ENCODE measurements around the gene LY6G5B.

LY6G5B gene

DNA sequence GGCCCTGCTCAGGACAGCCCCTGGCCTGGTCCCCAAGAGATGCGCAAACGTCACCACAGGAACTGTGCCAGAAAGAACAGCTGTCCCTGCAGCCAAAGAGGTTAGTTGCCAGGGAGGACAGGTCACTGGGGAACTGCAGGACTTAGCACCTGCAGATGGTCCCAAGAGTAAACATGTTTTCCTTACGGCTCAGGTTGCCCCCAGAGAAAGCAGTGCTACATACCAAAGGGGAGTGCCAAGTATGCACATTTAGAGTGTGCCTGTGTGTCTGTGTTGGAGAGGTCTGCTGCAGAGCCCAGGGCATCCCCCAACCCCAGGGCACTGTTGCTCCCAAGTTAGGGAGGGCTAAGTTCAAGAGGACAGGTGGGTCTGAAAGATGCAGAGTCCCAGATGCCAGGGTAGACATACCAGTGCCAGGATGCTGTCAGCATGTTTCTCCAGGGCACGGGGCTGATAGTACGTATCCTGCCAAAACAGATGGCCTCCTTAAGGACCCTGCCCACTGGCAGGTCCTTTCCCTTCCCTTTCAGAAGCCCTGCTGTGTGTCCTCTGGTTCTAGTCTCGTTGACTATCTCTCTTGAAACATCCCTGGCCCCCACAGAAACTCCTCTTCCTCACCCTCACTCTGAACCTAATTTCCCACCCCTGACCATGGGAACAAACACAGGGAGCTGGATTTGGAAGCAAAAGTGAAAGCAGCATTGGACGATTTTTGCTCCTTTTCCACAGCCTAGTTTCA lies 32.1 kb downstream of the LY6G5B start:
- H3K9ac ChIP-seq (ENCODE audit: low read depth, low read length, poor library complexity), result peak overlapping the region; percentile 78
- no peak overlapping the region for H2BK12ac ChIP-seq (ENCODE audit: low read length)
- no peak overlapping the region for H4K91ac ChIP-seq (ENCODE audit: low read depth, low read length, poor library complexity)
- H3K4ac ChIP-seq (ENCODE audit: low read length), result no peak overlapping the region
- H2AK5ac ChIP-seq (ENCODE audit: low read depth, low read length), result no peak overlapping the region
- H3K9me3 ChIP-seq (replicated peaks in 1 of 2; ENCODE audit: control insufficient read depth in 2 of 2, insufficient read depth in 1 of 2, low read depth in 1 of 2, low read length in 2 of 2), result no peaks in the 10 kb centered on the region
- no CpG with 5 or more reads among the region's 7 CpGs for WGBS, 2 donors (ENCODE audit: extremely low coverage in 2 of 2, insufficient read length in 2 of 2, insufficient replicate concordance in 1 of 2)
- peaks cover 6 to 7% of the 10 kb centered on the region in 2 donors for H3K4me1 ChIP-seq (ENCODE audit: control insufficient read depth in 2 of 2, insufficient read depth in 1 of 2, low read depth in 1 of 2, low read length in 2 of 2)
- H2BK15ac ChIP-seq (ENCODE audit: low read length), result no peak overlapping the region
- DNase-seq (ENCODE audit: low spot score), result no peak
- H3K4me2 ChIP-seq (ENCODE audit: insufficient read depth, low read length, poor library complexity, severe bottlenecking), result peak overlapping the region; percentile 75
- peak overlapping the region; percentile 6 for H3K23ac ChIP-seq (ENCODE audit: low read depth, low read length, poor library complexity)
- H3K27ac ChIP-seq (replicated peaks; ENCODE audit: low read length), result no peak overlapping the region
- peak overlapping the region; percentile 88 for H2AFZ ChIP-seq (ENCODE audit: low read length)
- no peak overlapping the region for H2BK5ac ChIP-seq (ENCODE audit: low read length)
- H3K14ac ChIP-seq (ENCODE audit: low read length), result no peak overlapping the region
- H3K4me3 ChIP-seq (ENCODE audit: low read length in 2 of 2), result peak overlapping the region; percentile 77 to 88
- H2BK120ac ChIP-seq (ENCODE audit: low read depth, low read length), result no peak overlapping the region
- H3K18ac ChIP-seq (ENCODE audit: low read length), result no peak overlapping the region
- peaks cover 3% of the 10 kb centered on the region for H3K79me1 ChIP-seq (ENCODE audit: low read depth, low read length)
- H4K8ac ChIP-seq (ENCODE audit: low read depth, low read length), result no peak overlapping the region
- peaks cover 8 to 45% of the 10 kb centered on the region in 2 donors for H3K36me3 ChIP-seq (replicated peaks in 1 of 2; ENCODE audit: control insufficient read depth in 2 of 2, insufficient read depth in 2 of 2, low read length in 2 of 2)
- H3K27me3 ChIP-seq (ENCODE audit: control insufficient read depth in 3 of 3, insufficient read depth in 3 of 3, low read depth in 1 of 3, low read length in 3 of 3), result no peaks in the 10 kb centered on the region

- Histone ChIP-seq H3K23ac (ENCODE audit: low read depth, low read length, poor library complexity) (no peak overlapping the region), H3K4me2 (ENCODE audit: insufficient read depth, low read length, poor library complexity, severe bottlenecking) (peak overlapping the region; percentile 75), H2BK5ac (ENCODE audit: low read length) (no peak overlapping the region), H4K8ac (ENCODE audit: low read depth, low read length) (no peak overlapping the region), H2AFZ (ENCODE audit: low read length) (peak overlapping the region; percentile 88), H2AK5ac (ENCODE audit: low read depth, low read length) (no peak overlapping the region), H2BK12ac (ENCODE audit: low read length) (no peak overlapping the region), H3K9ac (ENCODE audit: low read depth, low read length, poor library complexity) (peak overlapping the region; percentile 51), H3K9me3 (replicated peaks in 1 of 2; ENCODE audit: control insufficient read depth in 2 of 2, insufficient read depth in 1 of 2, low read depth in 1 of 2, low read length in 2 of 2) (no peaks in the 10 kb centered on the region), H2BK120ac (ENCODE audit: low read depth, low read length) (no peak overlapping the region), H3K18ac (ENCODE audit: low read length) (peak overlapping the region; percentile 95), H3K4me1 (ENCODE audit: control insufficient read depth in 2 of 2, insufficient read depth in 1 of 2, low read depth in 1 of 2, low read length in 2 of 2) (peaks cover 6 to 7% of the 10 kb centered on the region in 2 donors), H3K36me3 (replicated peaks in 1 of 2; ENCODE audit: control insufficient read depth in 2 of 2, insufficient read depth in 2 of 2, low read length in 2 of 2) (peaks cover 8 to 40% of the 10 kb centered on the region in 2 donors), H3K27ac (replicated peaks; ENCODE audit: low read length) (peak overlapping the region; percentile 78), H4K91ac (ENCODE audit: low read depth, low read length, poor library complexity) (no peak overlapping the region), H3K4me3 (ENCODE audit: low read length in 2 of 2) (peak overlapping the region; percentile 77 to 88), H3K14ac (ENCODE audit: low read length) (no peak overlapping the region), H3K27me3 (ENCODE audit: control insufficient read depth in 3 of 3, insufficient read depth in 3 of 3, low read depth in 1 of 3, low read length in 3 of 3) (no peaks in the 10 kb centered on the region), H2BK15ac (ENCODE audit: low read length) (peak overlapping the region; percentile 45), H3K4ac (ENCODE audit: low read length) (no peak overlapping the region), H3K79me1 (ENCODE audit: low read depth, low read length) (peaks cover 3% of the 10 kb centered on the region)
- WGBS, 2 donors (ENCODE audit: extremely low coverage in 2 of 2, insufficient read length in 2 of 2, insufficient replicate concordance in 1 of 2), result no CpG with 5 or more reads among the region's 10 CpGs
- no peak for DNase-seq (ENCODE audit: low spot score)
Observed at GRCh38 chr6:31702405-31702818, 32.6 kb downstream of the LY6G5B start.

DNA sequence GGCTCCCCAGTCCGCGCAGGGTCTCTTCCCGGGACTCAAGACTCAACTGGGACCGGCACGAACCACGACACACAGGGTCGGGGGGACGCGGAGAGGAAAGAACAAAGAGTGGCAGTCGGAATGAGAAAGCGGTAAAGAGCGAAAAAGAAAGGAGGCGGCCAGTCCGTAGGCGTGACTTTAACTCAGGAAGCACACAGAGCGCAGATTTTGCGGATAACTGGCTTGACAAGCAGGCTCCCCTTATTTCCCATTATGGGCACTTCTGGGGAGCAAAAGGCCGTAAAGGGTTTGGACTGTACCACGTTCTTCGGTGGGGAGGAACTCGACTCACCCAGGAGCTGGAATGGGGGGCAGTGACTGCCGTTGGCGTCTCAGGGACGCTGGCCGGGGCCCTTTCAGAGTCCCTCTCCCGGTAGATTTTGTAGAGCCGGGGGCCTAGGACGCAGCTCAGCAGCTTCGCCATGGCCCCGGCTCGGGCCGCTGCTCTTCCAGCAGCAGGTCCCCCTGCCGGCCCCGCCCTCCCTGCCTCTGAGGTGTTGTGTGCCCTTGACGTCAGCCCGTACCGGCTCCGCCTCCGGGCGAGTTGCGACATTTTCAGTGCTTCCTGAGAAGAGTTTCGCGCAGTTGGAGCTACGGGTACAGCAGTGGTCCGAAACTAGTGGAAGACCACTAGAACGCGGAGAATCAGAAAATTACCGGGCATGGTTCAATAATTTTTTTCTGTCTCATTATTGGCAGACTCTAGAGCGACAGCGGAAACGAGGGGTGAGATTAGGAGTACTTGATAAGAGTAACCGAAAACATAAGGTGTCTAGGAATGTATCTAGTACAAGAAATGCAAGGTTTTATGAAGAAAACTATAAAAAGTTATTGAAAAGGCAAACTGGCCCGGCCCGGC lies 33.3 kb downstream of the LY6G5B start, which contains the start of gene ABHD16A:
ABHD16A (minus strand) TSS at position 506 of the 898 bp plus-strand sequence; CDS start at position 463, 43 bp downstream.
- Histone ChIP-seq H3K23ac (ENCODE audit: low read depth, low read length, poor library complexity) (peak within 1 kb of the TSS; percentile 95), H3K14ac (ENCODE audit: low read length) (peak within 1 kb of the TSS; percentile 63), H3K18ac (ENCODE audit: low read length) (peak within 1 kb of the TSS; percentile 95), H3K27ac (replicated peaks; ENCODE audit: low read length) (peak within 1 kb of the TSS; percentile 78), H3K79me1 (ENCODE audit: low read depth, low read length) (peaks cover 3% of the 10 kb centered on the region), H3K4me2 (ENCODE audit: insufficient read depth, low read length, poor library complexity, severe bottlenecking) (peak within 1 kb of the TSS; percentile 75), H3K27me3 (ENCODE audit: control insufficient read depth in 3 of 3, insufficient read depth in 3 of 3, low read depth in 1 of 3, low read length in 3 of 3) (no peaks in the 10 kb centered on the region), H2BK5ac (ENCODE audit: low read length) (no peak within 1 kb of the TSS), H3K9me3 (replicated peaks in 1 of 2; ENCODE audit: control insufficient read depth in 2 of 2, insufficient read depth in 1 of 2, low read depth in 1 of 2, low read length in 2 of 2) (no peaks in the 10 kb centered on the region), H4K91ac (ENCODE audit: low read depth, low read length, poor library complexity) (no peak within 1 kb of the TSS), H2BK120ac (ENCODE audit: low read depth, low read length) (peak within 1 kb of the TSS; percentile 24), H4K8ac (ENCODE audit: low read depth, low read length) (no peak within 1 kb of the TSS), H2BK12ac (ENCODE audit: low read length) (peak within 1 kb of the TSS; percentile 16), H2AK5ac (ENCODE audit: low read depth, low read length) (peak within 1 kb of the TSS; percentile 82), H2BK15ac (ENCODE audit: low read length) (peak within 1 kb of the TSS; percentile 45), H3K4ac (ENCODE audit: low read length) (peak within 1 kb of the TSS; percentile 61), H2AFZ (ENCODE audit: low read length) (peak within 1 kb of the TSS; percentile 88), H3K4me1 (ENCODE audit: control insufficient read depth in 2 of 2, insufficient read depth in 1 of 2, low read depth in 1 of 2, low read length in 2 of 2) (peaks cover 6 to 7% of the 10 kb centered on the region in 2 donors), H3K4me3 (ENCODE audit: low read length in 2 of 2) (peak within 1 kb of the TSS; percentile 77 to 88), H3K36me3 (replicated peaks in 1 of 2; ENCODE audit: control insufficient read depth in 2 of 2, insufficient read depth in 2 of 2, low read length in 2 of 2) (peaks cover 5 to 34% of the 10 kb centered on the region in 2 donors), H3K9ac (ENCODE audit: low read depth, low read length, poor library complexity) (peak within 1 kb of the TSS; percentile 85)
- peak; percentile 93 for DNase-seq (ENCODE audit: low spot score)
- no CpG with 5 or more reads among the region's 54 CpGs for WGBS, 2 donors (ENCODE audit: extremely low coverage in 2 of 2, insufficient read length in 2 of 2, insufficient replicate concordance in 1 of 2)

All from neuronal stem cell (in vitro differentiated cells).